Osteocyte (in vitro differentiated cells): ENCODE data around the gene UBA1. TPM values are rescaled to one million over a fixed set of nuclear protein-coding genes. Genes with fewer than 3 reads are reported as not detected.

ENCODE experiments used
- DNase-seq: peaks from one replicate; pipeline ENCODE4 v3.0.0; 2021; ENCODE audit warnings: mixed read lengths; ENCODE audit not compliant: unreplicated experiment; ENCODE audit errors: extremely low spot score
- H3K27ac Mint-ChIP-seq: one replicate; pipeline ENCODE4 v1.8.0; 2021; ENCODE audit warnings: mild to moderate bottlenecking, mixed read lengths; ENCODE audit not compliant: unreplicated experiment
- H3K27me3 Mint-ChIP-seq: one replicate; pipeline ENCODE4 v1.8.0; 2021; ENCODE audit warnings: mixed read lengths; ENCODE audit not compliant: unreplicated experiment
- H3K36me3 Mint-ChIP-seq: one replicate; pipeline ENCODE4 v1.8.0; 2021; ENCODE audit warnings: mixed read lengths; ENCODE audit not compliant: unreplicated experiment
- H3K4me1 Mint-ChIP-seq: one replicate; pipeline ENCODE4 v1.8.0; 2021; ENCODE audit warnings: mixed read lengths; ENCODE audit not compliant: unreplicated experiment
- H3K4me3 Mint-ChIP-seq: one replicate; pipeline ENCODE4 v1.8.0; 2021; ENCODE audit warnings: mild to moderate bottlenecking, moderate library complexity, mixed read lengths; ENCODE audit not compliant: unreplicated experiment
- H3K9me3 Mint-ChIP-seq: one replicate; pipeline ENCODE4 v1.8.0; 2021; ENCODE audit warnings: mixed read lengths; ENCODE audit not compliant: unreplicated experiment
- total RNA-seq: library from RNA; stranded (reverse); gene quantifications from 2 replicates; pipeline ENCODE4 v1.2.1, GENCODE V29; 2021
- TF ChIP-seq, protein P1 (sequence below): fragments of 200-600 bp; sonication (generic); IDR thresholded peaks from 2 replicates; pipeline ENCODE4 v1.5.0; 2021; ENCODE audit warnings: antibody characterized with exemption, mild to moderate bottlenecking, moderate library complexity

Gene UBA1
- total RNA-seq, 1 donor from 2014 or later = 350 TPM

DNA sequence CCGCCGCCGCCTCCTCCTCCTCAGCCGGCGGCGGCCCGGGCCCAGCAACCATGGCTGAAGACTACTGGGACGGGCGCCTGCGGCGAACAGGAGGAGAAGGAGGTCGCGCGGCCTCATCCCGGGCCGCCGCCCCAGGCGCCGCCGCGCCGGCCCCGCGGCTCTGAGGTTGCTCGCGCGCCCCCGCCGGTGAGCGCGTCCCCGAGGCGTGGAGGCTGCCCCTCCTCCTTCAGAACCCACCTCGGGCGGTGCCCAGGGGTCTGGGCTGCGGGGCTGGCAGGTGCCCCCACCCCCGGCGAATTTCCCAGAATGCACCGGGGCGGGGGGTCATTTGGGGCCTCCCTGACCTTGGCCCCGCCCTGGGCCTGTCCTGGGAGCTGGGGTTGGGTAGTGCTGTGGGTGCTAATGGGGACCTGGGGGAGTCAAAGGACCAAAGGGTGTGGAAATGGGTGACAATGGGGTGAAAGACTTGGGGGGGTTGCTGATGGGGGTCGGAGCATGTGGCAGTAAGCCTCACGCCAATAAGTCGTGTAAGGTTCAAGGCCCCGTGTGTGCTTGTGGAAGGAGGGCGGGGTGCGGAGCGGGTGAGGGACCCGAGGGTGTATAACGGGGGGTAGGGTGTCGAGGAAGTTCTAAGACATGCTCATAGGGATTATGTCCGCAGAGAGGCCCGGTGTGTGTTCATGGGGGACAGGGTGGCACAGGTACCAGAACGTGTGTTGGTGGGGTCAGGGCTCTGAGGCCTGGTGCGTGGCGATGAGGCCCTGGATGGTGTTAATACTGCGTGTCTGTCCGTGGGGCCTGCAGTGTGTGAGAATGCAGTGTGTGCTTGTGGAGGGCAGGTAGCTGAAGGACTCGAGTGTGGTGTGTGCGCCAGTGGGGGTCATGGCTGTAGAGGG, 25.5 kb downstream of the UBA1 start:
- no peak for DNase-seq
- peaks cover 23% of the 10 kb centered on the region for H3K36me3 Mint-ChIP-seq
- H3K27me3 Mint-ChIP-seq = no peaks in the 10 kb centered on the region
- TF ChIP-seq, protein P1, sequence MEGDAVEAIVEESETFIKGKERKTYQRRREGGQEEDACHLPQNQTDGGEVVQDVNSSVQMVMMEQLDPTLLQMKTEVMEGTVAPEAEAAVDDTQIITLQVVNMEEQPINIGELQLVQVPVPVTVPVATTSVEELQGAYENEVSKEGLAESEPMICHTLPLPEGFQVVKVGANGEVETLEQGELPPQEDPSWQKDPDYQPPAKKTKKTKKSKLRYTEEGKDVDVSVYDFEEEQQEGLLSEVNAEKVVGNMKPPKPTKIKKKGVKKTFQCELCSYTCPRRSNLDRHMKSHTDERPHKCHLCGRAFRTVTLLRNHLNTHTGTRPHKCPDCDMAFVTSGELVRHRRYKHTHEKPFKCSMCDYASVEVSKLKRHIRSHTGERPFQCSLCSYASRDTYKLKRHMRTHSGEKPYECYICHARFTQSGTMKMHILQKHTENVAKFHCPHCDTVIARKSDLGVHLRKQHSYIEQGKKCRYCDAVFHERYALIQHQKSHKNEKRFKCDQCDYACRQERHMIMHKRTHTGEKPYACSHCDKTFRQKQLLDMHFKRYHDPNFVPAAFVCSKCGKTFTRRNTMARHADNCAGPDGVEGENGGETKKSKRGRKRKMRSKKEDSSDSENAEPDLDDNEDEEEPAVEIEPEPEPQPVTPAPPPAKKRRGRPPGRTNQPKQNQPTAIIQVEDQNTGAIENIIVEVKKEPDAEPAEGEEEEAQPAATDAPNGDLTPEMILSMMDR = no peak
- no peaks in the 10 kb centered on the region for H3K9me3 Mint-ChIP-seq
- peaks cover 42% of the 10 kb centered on the region for H3K4me1 Mint-ChIP-seq
- H3K4me3 Mint-ChIP-seq = peak overlapping the region; percentile 89
- H3K27ac Mint-ChIP-seq = peak overlapping the region; percentile 87

DNA sequence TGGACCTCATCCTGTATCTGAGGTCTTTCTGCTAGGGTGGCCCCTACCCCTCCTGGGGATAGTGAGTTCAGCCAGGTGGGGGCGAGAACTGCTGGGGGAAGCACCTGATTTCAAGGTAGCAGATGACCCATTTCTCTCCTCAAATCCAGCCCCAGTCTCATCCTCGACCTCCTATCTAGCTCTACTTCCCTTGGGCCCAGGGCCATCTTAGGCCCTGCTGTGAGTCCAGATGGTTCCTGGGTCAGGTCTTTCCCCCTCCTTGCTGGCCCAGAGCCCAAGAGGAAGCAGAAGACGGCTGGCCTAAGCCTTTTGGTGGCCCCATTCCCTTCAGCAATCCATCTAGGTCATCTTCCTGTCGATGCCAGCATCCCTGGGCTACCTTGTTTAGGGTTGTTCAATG, 28.1 kb downstream of the UBA1 start:
- peaks cover 34% of the 10 kb centered on the region for H3K4me1 Mint-ChIP-seq

DNA sequence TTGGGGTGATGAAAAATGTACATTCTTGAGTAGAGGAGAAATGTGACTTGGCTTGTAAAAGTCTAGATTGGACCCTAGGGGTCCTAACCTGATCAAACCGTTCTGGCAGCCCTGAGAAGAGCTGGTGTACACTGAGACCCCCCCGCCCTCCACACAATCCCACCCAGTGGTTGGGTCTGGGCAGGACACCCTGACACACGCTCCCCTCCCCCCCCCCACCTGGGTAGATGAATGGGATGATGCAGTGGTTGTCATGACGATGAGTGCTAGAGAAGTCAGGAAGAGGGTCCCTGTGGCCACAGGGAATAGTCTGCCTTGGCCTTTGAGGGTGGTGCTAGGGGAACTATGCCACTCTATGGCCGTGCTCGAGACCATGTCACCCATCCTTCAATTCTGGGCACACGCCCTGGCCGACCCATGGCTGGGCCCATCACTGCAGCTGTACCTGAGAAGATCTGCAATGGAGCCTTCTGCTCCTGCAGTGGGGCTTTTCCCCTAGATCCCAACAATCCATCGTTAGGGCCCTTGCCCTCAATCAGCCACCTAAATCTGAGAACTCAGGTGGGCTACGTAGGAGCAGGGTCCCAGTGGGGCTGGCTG, 29.2 kb downstream of the UBA1 start:
- Mint-ChIP-seq H3K4me3 (no peak overlapping the region), H3K36me3 (peaks cover 22% of the 10 kb centered on the region)

More for the DNA sequence above, 28.1 kb downstream of the UBA1 start:
- no peak for DNase-seq
- no peaks in the 10 kb centered on the region for H3K9me3 Mint-ChIP-seq
- no peak overlapping the region for H3K27ac Mint-ChIP-seq
- no peaks in the 10 kb centered on the region for H3K27me3 Mint-ChIP-seq
- no peak overlapping the region for H3K4me3 Mint-ChIP-seq
- TF ChIP-seq, protein P1 = no peak
- H3K36me3 Mint-ChIP-seq = peaks cover 18% of the 10 kb centered on the region

DNA sequence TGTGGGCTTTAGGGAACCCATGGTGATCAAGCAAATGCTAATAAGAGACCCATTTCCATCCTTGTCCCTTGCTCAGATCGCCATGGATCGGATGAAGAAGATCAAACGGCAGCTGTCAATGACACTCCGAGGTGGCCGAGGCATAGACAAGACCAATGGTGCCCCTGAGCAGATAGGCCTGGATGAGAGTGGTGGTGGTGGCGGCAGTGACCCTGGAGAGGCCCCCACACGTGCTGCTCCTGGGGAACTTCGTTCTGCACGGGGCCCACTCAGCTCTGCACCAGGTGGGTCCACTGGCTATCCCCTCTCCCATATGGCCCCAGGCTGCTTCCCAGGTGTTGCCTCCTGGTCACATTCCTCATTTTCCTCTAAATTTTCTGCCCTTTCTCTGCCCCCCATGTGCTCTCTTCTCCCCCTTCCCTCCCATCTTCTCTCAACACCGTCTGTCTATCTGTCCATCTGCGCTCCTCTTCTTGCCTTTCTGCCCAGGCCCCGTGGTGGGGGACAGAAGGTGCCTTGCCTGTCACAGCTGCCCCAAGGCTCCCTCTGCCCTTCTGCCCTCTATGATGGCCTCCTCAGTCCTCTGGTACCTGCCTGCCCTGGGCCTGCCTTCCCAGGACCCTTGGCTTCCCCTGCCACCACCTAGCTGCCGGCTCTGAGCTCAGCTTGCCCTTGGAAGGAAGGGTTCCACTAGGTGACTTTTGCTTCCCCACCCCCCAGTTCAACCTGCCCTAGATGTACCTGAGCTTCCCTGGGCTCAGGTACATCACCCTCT, 30.0 kb downstream of the UBA1 start:
- no peak for DNase-seq
- Mint-ChIP-seq H3K4me3 (no peak overlapping the region), H3K9me3 (no peaks in the 10 kb centered on the region), H3K27ac (no peak overlapping the region), H3K27me3 (no peaks in the 10 kb centered on the region), H3K36me3 (peaks cover 28% of the 10 kb centered on the region), H3K4me1 (peaks cover 25% of the 10 kb centered on the region)
- TF ChIP-seq, protein P1 = no peak

More for the DNA sequence above, 29.2 kb downstream of the UBA1 start:
- H3K27me3 Mint-ChIP-seq = no peaks in the 10 kb centered on the region
- no peaks in the 10 kb centered on the region for H3K9me3 Mint-ChIP-seq
- no peak for DNase-seq
- TF ChIP-seq, protein P1 = no peak
- peaks cover 25% of the 10 kb centered on the region for H3K4me1 Mint-ChIP-seq
- no peak overlapping the region for H3K27ac Mint-ChIP-seq
